NK-92 treated with Interleukin-12 subunit alpha and Interleukin-12 subunit beta, amount 100 ng/mL, for 24 hours (cell line): Measurements from ENCODE around the gene GATAD2A.

Experiments used
- DNase-seq: peaks from one replicate; lab custom pipeline; 2025; lab: John Stamatoyannopoulos, UW

Gene GATAD2A

GRCh38 chr19:19421299-19421696, 15.8 kb downstream of the GATAD2A start:
- DNase-seq = no peak

GRCh38 chr19:19422156-19422555, 16.7 kb downstream of the GATAD2A start:
- no peak for DNase-seq

- DNase-seq = no peak
Observed at GRCh38 chr19:19423322-19423721, 17.8 kb downstream of the GATAD2A start.

DNA sequence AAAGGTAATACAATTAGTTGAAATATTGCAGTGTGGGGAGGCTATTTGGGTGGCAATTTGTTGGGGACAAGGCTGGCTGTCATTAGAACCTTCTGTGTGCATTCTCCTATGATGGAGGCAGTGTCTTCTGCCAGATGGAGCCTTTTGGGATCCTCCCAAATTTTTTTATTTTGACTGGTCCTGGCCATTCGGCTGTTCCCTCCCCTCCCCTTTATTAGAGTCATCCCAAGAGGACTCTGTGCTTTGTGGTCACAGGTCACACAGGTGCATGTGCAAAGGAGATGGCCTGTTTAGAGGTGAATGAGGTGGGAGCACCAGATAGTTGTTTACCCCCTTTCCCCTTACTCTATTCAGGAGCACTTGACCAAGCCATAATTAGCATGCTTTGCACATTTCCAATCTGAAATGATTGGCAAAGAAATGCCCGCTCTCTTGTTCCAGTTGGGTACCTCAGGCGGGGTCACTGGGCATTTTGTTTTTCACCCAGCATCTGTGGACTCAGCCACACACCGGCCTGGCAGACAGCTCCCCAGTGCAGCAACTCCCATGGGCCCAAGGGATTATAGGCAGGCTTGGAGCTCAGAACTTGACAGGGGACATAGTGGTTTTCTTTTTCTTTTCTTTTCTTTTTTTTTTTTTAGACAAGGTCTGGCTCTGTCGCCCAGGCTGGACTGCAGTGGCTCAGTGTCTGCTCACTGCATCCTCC, 19.8 kb downstream of the GATAD2A start:
- no peak for DNase-seq

DNA sequence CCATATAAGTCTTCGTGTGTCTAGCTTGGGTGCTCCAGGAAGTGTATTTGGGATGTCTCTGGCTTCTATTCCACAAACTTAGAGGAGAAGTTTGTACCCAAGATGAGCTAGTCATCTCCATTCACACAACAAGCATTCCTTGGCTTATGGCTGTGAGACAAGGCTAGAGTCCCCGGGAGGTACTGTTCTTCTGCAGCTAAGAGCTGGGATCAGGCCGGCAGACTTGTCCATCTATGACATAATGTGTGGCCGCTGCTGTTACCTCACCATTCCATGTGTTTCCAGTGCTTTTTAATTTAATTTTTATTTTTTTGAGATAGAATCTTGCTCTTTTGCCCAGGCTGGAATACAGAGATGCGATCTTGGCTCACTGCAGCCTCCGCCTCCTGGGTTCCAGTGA, 20.7 kb downstream of the GATAD2A start:
- no peak for DNase-seq

- no peak for DNase-seq
Observed at GRCh38 chr19:19426799-19427198, 21.3 kb downstream of the GATAD2A start.

GRCh38 chr19:19427302-19427701, 21.8 kb downstream of the GATAD2A start:
- DNase-seq = no peak

- DNase-seq = no peak
Observed at GRCh38 chr19:19427944-19428343, 22.5 kb downstream of the GATAD2A start.

GRCh38 chr19:19428746-19429145, 23.3 kb downstream of the GATAD2A start:
- no peak for DNase-seq

GRCh38 chr19:19429361-19429760, 23.9 kb downstream of the GATAD2A start:
- no peak for DNase-seq

GRCh38 chr19:19432732-19433131, 27.3 kb downstream of the GATAD2A start:
- DNase-seq = no peak

DNA sequence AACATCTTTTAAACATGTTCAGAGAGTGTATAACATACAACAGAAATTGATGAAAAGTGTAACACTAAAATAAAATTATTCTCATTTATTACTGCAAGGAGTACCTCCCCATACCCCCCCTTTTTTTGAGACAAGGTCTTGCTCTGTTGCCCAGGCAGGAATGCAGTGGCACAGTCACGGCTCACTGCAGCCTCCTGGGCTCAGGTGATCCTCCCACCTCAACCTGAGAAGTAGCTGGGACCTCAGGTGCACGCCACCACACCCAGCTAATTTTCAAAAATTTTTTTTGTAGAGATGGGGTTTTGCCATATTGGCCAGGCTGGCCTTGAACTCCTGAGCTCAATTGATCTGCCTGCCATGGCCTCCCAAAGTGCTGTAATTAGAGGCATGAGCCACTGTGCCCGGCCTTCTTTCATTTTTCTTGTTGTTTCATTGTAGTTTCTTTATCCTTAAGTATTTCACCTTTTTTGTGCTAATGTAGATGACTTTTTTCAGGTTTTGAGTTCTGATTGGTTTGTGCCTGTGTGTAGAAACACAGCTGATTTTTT, 28.3 kb downstream of the GATAD2A start:
- no peak for DNase-seq

- no peak for DNase-seq
Observed at GRCh38 chr19:19434483-19435045, 29.1 kb downstream of the GATAD2A start.

DNA sequence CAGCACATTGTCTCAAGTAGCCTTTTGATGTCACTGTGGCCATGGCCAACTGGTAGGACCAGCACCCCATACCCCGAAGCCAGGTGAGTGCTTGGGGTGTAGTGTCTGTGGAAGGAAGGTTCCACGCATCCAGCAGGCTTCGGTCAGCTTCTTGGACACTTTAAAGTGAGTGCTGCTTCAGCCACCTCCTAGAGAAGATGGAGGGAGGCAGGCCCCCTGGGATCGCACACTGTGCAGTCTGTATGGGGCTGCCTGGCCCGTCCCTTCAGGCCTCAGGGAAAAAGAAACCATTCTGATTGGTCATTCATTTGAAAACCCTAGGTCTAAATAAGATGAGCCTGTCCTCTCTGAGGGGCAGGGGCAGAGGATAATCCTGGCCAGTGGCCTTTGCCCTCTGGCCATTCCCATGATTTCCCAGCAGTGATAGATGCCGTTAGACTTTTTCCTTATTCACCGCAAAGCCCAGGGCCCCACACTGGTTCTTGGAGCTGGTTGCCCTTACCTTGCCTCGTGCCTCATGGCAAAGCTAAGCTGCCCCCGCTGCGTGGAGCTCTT, 30.7 kb downstream of the GATAD2A start:
- no peak for DNase-seq

DNA sequence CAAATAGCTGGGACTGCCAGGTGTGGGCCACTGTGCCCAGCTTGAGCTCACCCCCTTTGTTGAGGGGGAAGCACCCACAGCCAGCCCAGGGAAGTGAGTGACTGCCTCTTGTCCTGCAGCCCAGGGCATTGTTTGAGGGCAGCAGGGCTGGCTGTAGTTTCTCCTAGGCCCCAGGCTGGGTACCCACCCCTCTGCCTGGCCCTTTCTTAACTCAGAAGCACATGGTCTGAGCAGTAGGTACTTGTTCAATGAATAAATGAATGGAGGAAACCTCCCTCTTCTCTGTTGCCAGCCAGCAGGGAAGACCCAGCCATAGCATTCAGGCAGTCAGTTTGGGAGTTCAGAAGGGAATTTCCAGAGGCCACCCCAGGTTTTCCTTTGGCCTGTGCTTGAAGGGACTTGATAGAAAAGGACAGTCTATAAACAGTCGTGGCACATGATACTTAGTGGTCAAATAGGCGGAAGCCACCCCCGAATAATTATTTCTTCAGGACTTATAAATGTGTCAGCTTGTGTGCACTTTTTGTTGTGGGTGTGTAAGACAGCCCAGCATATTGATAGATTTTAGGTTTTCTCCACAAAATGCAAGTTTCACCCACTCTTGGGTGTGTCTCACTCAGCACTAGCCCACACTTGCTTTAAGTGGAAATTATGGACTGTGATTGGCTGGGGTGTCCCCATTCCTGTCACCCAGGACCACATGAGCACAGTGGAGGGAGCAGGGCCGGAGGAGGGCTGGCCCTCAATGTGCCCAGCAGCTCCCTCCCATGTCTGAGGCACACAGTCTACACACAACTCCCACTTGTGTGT, 33.1 kb downstream of the GATAD2A start:
- no peak for DNase-seq

DNA sequence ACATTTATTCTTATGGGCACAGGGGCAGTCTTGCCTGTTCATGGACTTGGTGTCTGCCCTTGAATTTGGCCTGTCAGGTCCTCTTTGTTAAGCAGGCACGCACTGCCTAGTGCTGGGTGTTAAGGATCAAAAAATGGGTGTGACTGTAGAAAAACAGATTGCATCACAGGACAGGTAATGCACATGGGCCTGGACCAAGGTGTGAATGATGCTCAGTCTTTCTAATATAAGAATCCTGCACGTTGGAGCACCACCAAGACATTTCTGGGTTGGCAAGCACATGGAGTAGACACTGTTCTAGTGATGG, 33.7 kb downstream of the GATAD2A start:
- DNase-seq = no peak

GRCh38 chr19:19443283-19443682, 37.8 kb downstream of the GATAD2A start:
- no peak for DNase-seq

GRCh38 chr19:19443902-19444680, 38.6 kb downstream of the GATAD2A start:
- no peak for DNase-seq

DNA sequence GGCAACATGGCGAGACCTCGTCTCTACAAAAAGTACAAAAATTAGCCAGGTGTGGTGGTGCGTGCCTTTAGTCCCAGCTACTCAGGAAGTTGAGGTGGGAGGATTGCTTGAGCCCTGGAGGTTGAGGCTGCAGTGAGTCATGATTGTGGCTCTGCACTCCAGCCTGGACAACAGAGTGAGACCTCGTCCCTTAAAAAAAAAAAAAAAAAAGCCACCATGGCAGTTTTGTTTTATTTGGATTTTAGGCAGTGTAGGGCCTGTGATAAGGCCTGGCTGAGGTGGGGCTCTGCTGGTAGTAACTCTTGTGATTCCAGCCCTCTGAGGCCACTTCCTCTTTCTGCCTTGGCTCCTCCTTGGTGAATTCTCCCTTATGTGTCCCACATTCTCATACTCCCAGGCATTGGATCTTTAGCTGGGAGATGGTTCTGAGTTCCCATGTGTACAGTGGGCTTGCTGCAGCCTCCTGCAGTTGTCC, 39.2 kb downstream of the GATAD2A start:
- DNase-seq = no peak

- no peak for DNase-seq
Observed at GRCh38 chr19:19445288-19445687, 39.8 kb downstream of the GATAD2A start.

DNA sequence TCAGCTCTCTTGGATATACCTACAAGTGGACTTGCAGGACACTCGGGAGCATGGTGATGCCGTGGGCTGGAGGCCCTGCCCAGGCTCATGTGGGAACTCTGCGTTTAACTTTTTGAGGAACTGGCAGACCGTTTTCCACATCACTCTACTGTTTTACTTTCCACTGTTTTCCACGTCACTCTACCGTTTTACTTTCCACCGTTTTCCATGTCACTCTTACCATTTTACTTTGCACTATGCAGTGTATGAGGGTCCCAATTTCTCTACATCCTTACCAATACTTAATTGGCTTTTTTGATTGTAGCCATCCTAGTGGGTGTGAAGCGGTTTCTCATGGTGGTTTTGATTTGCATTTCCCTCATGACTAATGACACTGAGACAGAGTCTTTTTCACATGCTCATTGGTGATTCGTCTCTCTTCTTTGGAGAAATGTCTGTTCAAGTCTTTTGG, 40.5 kb downstream of the GATAD2A start:
- DNase-seq = no peak
